Transverse colon (tissue), 3 donors: Measurements from ENCODE around the gene GLIS1.

Experiments
- EP300 ChIP-seq: sonication (generic); formaldehyde crosslinking; IDR thresholded peaks from one replicate; pipeline ENCODE4 v1.6.1; 2017; ENCODE audit warnings: antibody characterized with exemption, low read depth
- TF ChIP-seq, protein P1 (sequence below), 5 experiments: fragments of 200-600 bp in 3 of 5; fragments of 450-650 bp in 2 of 5; sonication (generic) in 3 of 5; IDR thresholded peaks; 1 replicate in 2 of 5; 2 replicates in 3 of 5; pipeline ENCODE4 v1.5.1; 2016 to 2017; ENCODE audit warnings: antibody characterized with exemption in 5 of 5, inconsistent platforms in 3 of 5, mild to moderate bottlenecking in 2 of 5, moderate library complexity in 1 of 5

GRCh38 chr1:53653631-53654030, 85.3 kb downstream of the GLIS1 start:
- TF ChIP-seq, protein P1, sequence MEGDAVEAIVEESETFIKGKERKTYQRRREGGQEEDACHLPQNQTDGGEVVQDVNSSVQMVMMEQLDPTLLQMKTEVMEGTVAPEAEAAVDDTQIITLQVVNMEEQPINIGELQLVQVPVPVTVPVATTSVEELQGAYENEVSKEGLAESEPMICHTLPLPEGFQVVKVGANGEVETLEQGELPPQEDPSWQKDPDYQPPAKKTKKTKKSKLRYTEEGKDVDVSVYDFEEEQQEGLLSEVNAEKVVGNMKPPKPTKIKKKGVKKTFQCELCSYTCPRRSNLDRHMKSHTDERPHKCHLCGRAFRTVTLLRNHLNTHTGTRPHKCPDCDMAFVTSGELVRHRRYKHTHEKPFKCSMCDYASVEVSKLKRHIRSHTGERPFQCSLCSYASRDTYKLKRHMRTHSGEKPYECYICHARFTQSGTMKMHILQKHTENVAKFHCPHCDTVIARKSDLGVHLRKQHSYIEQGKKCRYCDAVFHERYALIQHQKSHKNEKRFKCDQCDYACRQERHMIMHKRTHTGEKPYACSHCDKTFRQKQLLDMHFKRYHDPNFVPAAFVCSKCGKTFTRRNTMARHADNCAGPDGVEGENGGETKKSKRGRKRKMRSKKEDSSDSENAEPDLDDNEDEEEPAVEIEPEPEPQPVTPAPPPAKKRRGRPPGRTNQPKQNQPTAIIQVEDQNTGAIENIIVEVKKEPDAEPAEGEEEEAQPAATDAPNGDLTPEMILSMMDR (IDR thresholded peaks at IDR 0.05), result no peak
- TF ChIP-seq EP300, result no peak
